WTC11 (cell line): Measurements from ENCODE around the gene ZNF584. TPM values are rescaled to one million over a fixed set of nuclear protein-coding genes. Genes with fewer than 3 reads are reported as not detected.
A peak's percentile ranks its signal among the peaks of the same experiment; 100 is the strongest.

Experiments used
- ATAC-seq: fragments of 200-7000 bp; cut with Tn5 transposase; 2 replicates; pipeline ENCODE4 v1.10.0; 2021; ENCODE audit warnings: mild to moderate bottlenecking, moderate library complexity
- CTCF ChIA-PET: fragments of 300-600 bp; sonication (Branson Sonifier 250); formaldehyde crosslinking; loops from one replicate; lab custom pipeline; 2021; ENCODE audit warnings: antibody characterized with exemption; lab: Charles Lee
- POLR2A ChIA-PET: fragments of 350-600 bp; sonication (Branson Sonifier 250); formaldehyde crosslinking; loops from one replicate; lab custom pipeline; 2021; ENCODE audit warnings: antibody characterized with exemption; lab: Charles Lee
- DNase-seq: peaks from one replicate; pipeline ENCODE4 v3.0.0; 2021; ENCODE audit warnings: low spot score
- H3K27ac Mint-ChIP-seq: 2 replicates; pipeline ENCODE4 v1.8.0; 2021; ENCODE audit warnings: mixed read lengths
- H3K27me3 Mint-ChIP-seq: 2 replicates; pipeline ENCODE4 v1.8.0; 2021; ENCODE audit warnings: low read depth, mild to moderate bottlenecking, moderate library complexity, mixed read lengths
- H3K36me3 Mint-ChIP-seq: 2 replicates; pipeline ENCODE4 v1.8.0; 2021; ENCODE audit warnings: mixed read lengths
- H3K4me1 Mint-ChIP-seq: 2 replicates; pipeline ENCODE4 v1.8.0; 2022; ENCODE audit warnings: mixed read lengths
- H3K4me3 Mint-ChIP-seq: 2 replicates; pipeline ENCODE4 v1.8.0; 2021; ENCODE audit warnings: mild to moderate bottlenecking, moderate library complexity, mixed read lengths
- H3K9me3 Mint-ChIP-seq: 2 replicates; pipeline ENCODE4 v1.8.0; 2021; ENCODE audit warnings: mixed read lengths
- ATF6 ChIP-seq: sonication (generic); formaldehyde crosslinking; IDR thresholded peaks from 2 replicates; pipeline ENCODE4 v1.8.1; 2023; ENCODE audit warnings: mild to moderate bottlenecking, missing genetic modification reagents
- FOXP1 ChIP-seq: sonication (generic); formaldehyde crosslinking; IDR thresholded peaks from 2 replicates; pipeline ENCODE4 v1.8.0; 2022; ENCODE audit warnings: missing genetic modification reagents, mild to moderate bottlenecking, moderate library complexity, borderline replicate concordance
- GRHL2 ChIP-seq: fragments of 250-450 bp; sonication (Bioruptor Pico); IDR thresholded peaks from 2 replicates; pipeline ENCODE4 v1.8.0; 2022; ENCODE audit warnings: mild to moderate bottlenecking, moderate library complexity; ENCODE audit not compliant: insufficient replicate concordance, severe bottlenecking
- GTF2I ChIP-seq: fragments of 250-450 bp; sonication (Bioruptor Pico); conservative IDR thresholded peaks from 2 replicates; pipeline ENCODE4 v1.4.0; 2021; ENCODE audit warnings: mild to moderate bottlenecking
- MYBL2 ChIP-seq: sonication (generic); formaldehyde crosslinking; IDR thresholded peaks from 2 replicates; pipeline ENCODE4 v1.8.1; 2023; ENCODE audit warnings: mild to moderate bottlenecking, moderate library complexity, missing genetic modification reagents
- NR3C1 ChIP-seq: sonication (generic); formaldehyde crosslinking; conservative IDR thresholded peaks from 2 replicates; pipeline ENCODE4 v1.8.1; 2023; ENCODE audit warnings: low read depth, mild to moderate bottlenecking, missing genetic modification reagents
- PRDM15 ChIP-seq: sonication (generic); formaldehyde crosslinking; IDR thresholded peaks from 2 replicates; pipeline ENCODE4 v1.8.0; 2022; ENCODE audit warnings: missing genetic modification reagents
- RORB ChIP-seq: fragments of 250-450 bp; sonication (Bioruptor Pico); IDR thresholded peaks from 2 replicates; pipeline ENCODE4 v1.9.0; 2021; ENCODE audit warnings: mild to moderate bottlenecking
- SMAD3 ChIP-seq: sonication (generic); formaldehyde crosslinking; IDR thresholded peaks from 2 replicates; pipeline ENCODE4 v1.8.0; 2022; ENCODE audit warnings: missing genetic modification reagents, mild to moderate bottlenecking, borderline replicate concordance
- USF2 ChIP-seq: sonication (generic); formaldehyde crosslinking; IDR thresholded peaks from 2 replicates; pipeline ENCODE4 v1.8.1; 2023; ENCODE audit warnings: mild to moderate bottlenecking, missing genetic modification reagents, moderate library complexity
- ZBTB21 ChIP-seq: sonication (generic); formaldehyde crosslinking; IDR thresholded peaks from 2 replicates; pipeline ENCODE4 v1.8.1; 2023; ENCODE audit warnings: mild to moderate bottlenecking, missing genetic modification reagents, borderline replicate concordance
- ZBTB43 ChIP-seq: sonication (generic); formaldehyde crosslinking; IDR thresholded peaks from 2 replicates; pipeline ENCODE4 v1.8.1; 2023; ENCODE audit warnings: mild to moderate bottlenecking, missing genetic modification reagents
- ZNF317 ChIP-seq: sonication (generic); formaldehyde crosslinking; IDR thresholded peaks from 2 replicates; pipeline ENCODE4 v1.8.1; 2023; ENCODE audit warnings: low read depth, mild to moderate bottlenecking, moderate library complexity, missing genetic modification reagents, borderline replicate concordance
- ZNF425 ChIP-seq: fragments of 250-450 bp; sonication (Bioruptor Pico); conservative IDR thresholded peaks from 2 replicates; pipeline ENCODE4 v1.9.0; 2021; ENCODE audit warnings: mild to moderate bottlenecking
- total RNA-seq: library from RNA; stranded (reverse); gene quantifications from 3 replicates; pipeline ENCODE4 v1.2.3, GENCODE V29; 2021
- TF ChIP-seq, protein P1 (sequence below): sonication (generic); formaldehyde crosslinking; IDR thresholded peaks from 2 replicates; pipeline ENCODE4 v1.8.1; 2023; ENCODE audit warnings: mild to moderate bottlenecking, missing genetic modification reagents, moderate library complexity
- TF ChIP-seq, protein P2 (sequence below): fragments of 250-450 bp; sonication (Bioruptor Pico); IDR thresholded peaks from 2 replicates; pipeline ENCODE4 v1.9.0; 2021; ENCODE audit warnings: mild to moderate bottlenecking
- TF ChIP-seq, protein P3 (sequence below): sonication (generic); formaldehyde crosslinking; IDR thresholded peaks from 2 replicates; pipeline ENCODE4 v1.8.0; 2022; ENCODE audit warnings: mild to moderate bottlenecking, missing genetic modification reagents

Gene ZNF584
- total RNA-seq, 1 experiment from 2014 or later, result 6.8 TPM

GRCh38 chr19:58367698-58368454, 40.6 kb upstream of the ZNF584 start:
- ATAC-seq (no peak), DNase-seq (no peak)
- TF ChIP-seq ZBTB21 (CRISPR knock-in tag), result no peak
- TF ChIP-seq ZBTB43 (CRISPR knock-in tag), result no peak
- TF ChIP-seq ZNF317 (CRISPR knock-in tag), result no peak
- peak; percentile 53; the same call in 1 of the 2 replicates for TF ChIP-seq FOXP1 (CRISPR knock-in tag)
- Mint-ChIP-seq H3K27me3 (no peaks in the 10 kb centered on the region), H3K36me3 (no peaks in the 10 kb centered on the region), H3K4me1 (peaks cover 2% of the 10 kb centered on the region; the same call in 1 of the 2 replicates), H3K9me3 (no peaks in the 10 kb centered on the region), H3K27ac (no peak overlapping the region), H3K4me3 (no peak overlapping the region)
- CTCF ChIA-PET, result no interaction called here
- POLR2A ChIA-PET, result no interaction called here

- ChIA-PET POLR2A (no interaction called here), CTCF (interaction anchor here (0.6 kb wide), 1 partner anchor 694 kb away, joined by 5 read pairs; no protein-coding TSS in a partner anchor)
- Mint-ChIP-seq H3K27ac (no peak overlapping the region), H3K9me3 (no peaks in the 10 kb centered on the region), H3K36me3 (no peaks in the 10 kb centered on the region), H3K4me1 (peaks cover 2% of the 10 kb centered on the region; the same call in 1 of the 2 replicates), H3K27me3 (no peaks in the 10 kb centered on the region), H3K4me3 (no peak overlapping the region)
- peak; percentile 39 for ATAC-seq
- TF ChIP-seq MYBL2 (CRISPR knock-in tag), result no peak
- TF ChIP-seq, protein P1, sequence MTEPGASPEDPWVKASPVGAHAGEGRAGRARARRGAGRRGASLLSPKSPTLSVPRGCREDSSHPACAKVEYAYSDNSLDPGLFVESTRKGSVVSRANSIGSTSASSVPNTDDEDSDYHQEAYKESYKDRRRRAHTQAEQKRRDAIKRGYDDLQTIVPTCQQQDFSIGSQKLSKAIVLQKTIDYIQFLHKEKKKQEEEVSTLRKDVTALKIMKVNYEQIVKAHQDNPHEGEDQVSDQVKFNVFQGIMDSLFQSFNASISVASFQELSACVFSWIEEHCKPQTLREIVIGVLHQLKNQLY, result no peak
- TF ChIP-seq ZNF425 (CRISPR knock-in tag), result no peak
- no peak for TF ChIP-seq USF2 (CRISPR knock-in tag)
- TF ChIP-seq, protein P2, sequence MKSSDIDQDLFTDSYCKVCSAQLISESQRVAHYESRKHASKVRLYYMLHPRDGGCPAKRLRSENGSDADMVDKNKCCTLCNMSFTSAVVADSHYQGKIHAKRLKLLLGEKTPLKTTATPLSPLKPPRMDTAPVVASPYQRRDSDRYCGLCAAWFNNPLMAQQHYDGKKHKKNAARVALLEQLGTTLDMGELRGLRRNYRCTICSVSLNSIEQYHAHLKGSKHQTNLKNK, result no peak
- TF ChIP-seq, protein P3, sequence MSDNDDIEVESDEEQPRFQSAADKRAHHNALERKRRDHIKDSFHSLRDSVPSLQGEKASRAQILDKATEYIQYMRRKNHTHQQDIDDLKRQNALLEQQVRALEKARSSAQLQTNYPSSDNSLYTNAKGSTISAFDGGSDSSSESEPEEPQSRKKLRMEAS (CRISPR knock-in tag), result no peak
- TF ChIP-seq PRDM15 (CRISPR knock-in tag), result no peak
- TF ChIP-seq GTF2I, result no peak
- TF ChIP-seq NR3C1 (CRISPR knock-in tag), result no peak
- TF ChIP-seq SMAD3 (CRISPR knock-in tag), result no peak
- no peak for TF ChIP-seq ATF6 (CRISPR knock-in tag)
- TF ChIP-seq RORB (CRISPR knock-in tag), result no peak
- no peak for TF ChIP-seq GRHL2
- no peak for DNase-seq
Measured at GRCh38 chr19:58368561-58369360, 39.7 kb upstream of the ZNF584 start.
